Measurements from ENCODE around the gene SLC6A13.
"Not testable (repeated sequence)": the region's sequence is repeated elsewhere in the genome, so short reads cannot be mapped to it uniquely, and the experiment has no call there.

Gene SLC6A13

GRCh38 chr12:262817-263216 lies at the start of gene SLC6A13:
SLC6A13 (minus strand) TSS chr12:262836; CDS start chr12:260052, 2,784 bp downstream.
- no peak for DNase-seq

GRCh38 chr12:308511-308910 lies 45.9 kb upstream of the SLC6A13 start:
- no peak for DNase-seq

- no peak for DNase-seq
These were observed 44.8 kb upstream of the SLC6A13 start for GRCh38 chr12:307406-307805.

- DNase-seq, result no peak
These were observed 42.2 kb upstream of the SLC6A13 start for GRCh38 chr12:304805-305204.

GRCh38 chr12:302766-303165 lies 40.1 kb upstream of the SLC6A13 start:
- DNase-seq, result not testable (repeated sequence)

- not testable (repeated sequence) for DNase-seq
These were observed 37.5 kb upstream of the SLC6A13 start for GRCh38 chr12:300166-300565.

- not testable (repeated sequence) for DNase-seq
These were observed 36.9 kb upstream of the SLC6A13 start for GRCh38 chr12:299511-299910.

- not testable (repeated sequence) for DNase-seq
These were observed 35.4 kb upstream of the SLC6A13 start for GRCh38 chr12:298059-298458.

- DNase-seq, result no peak
These were observed 32.5 kb upstream of the SLC6A13 start for GRCh38 chr12:295132-295531.

- DNase-seq, result no peak
These were observed 30.6 kb upstream of the SLC6A13 start for GRCh38 chr12:293199-293598.

- no peak for DNase-seq
These were observed 29.6 kb upstream of the SLC6A13 start for GRCh38 chr12:292186-292585.

GRCh38 chr12:291153-291723 lies 28.6 kb upstream of the SLC6A13 start:
- DNase-seq, result no peak

- DNase-seq, result no peak
These were observed 26.1 kb upstream of the SLC6A13 start for GRCh38 chr12:288687-289086.

GRCh38 chr12:286531-287300 lies 24.1 kb upstream of the SLC6A13 start:
- DNase-seq, result no peak

- no peak for DNase-seq
These were observed 15.4 kb upstream of the SLC6A13 start for GRCh38 chr12:278046-278445.

- no peak for DNase-seq
These were observed 13.2 kb upstream of the SLC6A13 start for GRCh38 chr12:275812-276211.

- DNase-seq, result no peak
These were observed 10.7 kb upstream of the SLC6A13 start for GRCh38 chr12:273382-273781.

- DNase-seq, result no peak
These were observed 10.3 kb upstream of the SLC6A13 start for GRCh38 chr12:272942-273341.

- DNase-seq, result no peak
These were observed 8.5 kb upstream of the SLC6A13 start for GRCh38 chr12:271161-271560.

- DNase-seq, result no peak
These were observed 6.6 kb upstream of the SLC6A13 start for GRCh38 chr12:269191-269590.

GRCh38 chr12:268483-268840 lies 5.8 kb upstream of the SLC6A13 start:
- no peak for DNase-seq

- DNase-seq, result no peak
These were observed 5.2 kb upstream of the SLC6A13 start for GRCh38 chr12:267581-268482.

GRCh38 chr12:265096-265495 lies 2.5 kb upstream of the SLC6A13 start:
- no peak for DNase-seq

- no peak for DNase-seq
These were observed 1.6 kb upstream of the SLC6A13 start for GRCh38 chr12:264269-264668.
